Activated naive CD8-positive, alpha-beta T cell treated with anti-CD3 and anti-CD28 coated beads, Interleukin-2, amount 50 U/mL, for 16 hours (primary cell): ENCODE measurements around the gene RSPH1.
A peak's percentile ranks its signal among the peaks of the same experiment; 100 is the strongest.

ENCODE experiments used
- DNase-seq: peaks from one replicate; pipeline ENCODE4 v3.0.0-alpha.2; 2020; ENCODE audit warnings: low read depth, low spot score

Gene RSPH1

DNA sequence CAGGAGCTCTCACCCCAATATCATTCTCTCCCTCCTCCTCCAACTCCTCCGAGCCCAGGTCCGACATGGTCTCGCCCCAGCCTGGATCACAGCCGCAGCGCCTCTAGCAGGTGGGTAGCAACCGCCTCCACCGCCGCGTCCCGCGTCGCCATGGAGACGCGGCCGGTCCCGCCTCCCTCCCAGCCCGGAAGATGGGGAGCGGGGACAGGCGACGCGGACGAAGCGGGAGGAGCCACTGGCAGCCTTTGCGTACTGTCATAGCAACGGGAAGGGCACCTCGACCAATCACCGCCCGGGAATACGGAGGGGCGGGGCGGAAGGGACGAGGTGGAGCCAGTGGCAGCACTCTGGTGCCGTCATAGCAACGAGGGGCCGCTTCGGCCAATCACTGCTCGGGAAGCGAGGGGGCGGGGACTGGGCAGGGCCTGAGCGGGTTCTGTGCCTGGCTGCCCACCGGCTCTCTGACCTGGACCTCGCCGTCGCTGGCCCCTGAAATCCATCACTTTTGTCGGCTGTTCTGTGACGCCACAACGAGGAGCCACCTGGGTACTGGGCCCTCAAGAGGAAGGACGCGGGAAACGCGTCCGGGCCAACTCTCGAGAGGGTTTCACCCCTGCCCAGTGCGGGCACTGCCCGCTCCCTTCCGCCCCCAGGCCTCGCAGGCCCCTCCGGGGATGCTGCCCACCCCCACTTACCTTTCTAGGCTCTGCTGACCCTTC lies at the start of gene RSPH1:
TSS of gene RSPH1 (minus strand) at position 105 of the 719 bp plus-strand sequence. CDS start at position 67, 38 bp downstream.
- peak; percentile 99 for DNase-seq

DNA sequence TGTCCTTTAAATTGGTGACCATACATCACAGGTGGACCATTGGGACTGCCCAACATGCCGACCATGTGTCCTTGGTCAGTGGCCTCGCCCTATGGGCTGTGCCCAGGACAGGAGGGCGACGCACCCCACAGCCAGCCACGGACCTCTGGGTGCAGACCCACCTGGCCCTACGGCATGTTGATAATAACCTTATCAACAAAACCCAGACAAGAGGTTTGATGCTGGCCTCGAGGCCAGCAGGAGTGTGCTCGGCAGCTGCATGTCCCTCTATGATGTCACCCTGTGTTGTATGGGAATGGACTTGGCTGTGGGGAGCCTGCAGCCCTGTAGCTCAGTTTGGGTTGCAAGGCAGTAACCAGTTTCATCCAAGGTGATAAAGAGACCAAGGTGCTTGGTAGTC lies 49.7 kb upstream of the RSPH1 start:
- DNase-seq, result no peak

DNA sequence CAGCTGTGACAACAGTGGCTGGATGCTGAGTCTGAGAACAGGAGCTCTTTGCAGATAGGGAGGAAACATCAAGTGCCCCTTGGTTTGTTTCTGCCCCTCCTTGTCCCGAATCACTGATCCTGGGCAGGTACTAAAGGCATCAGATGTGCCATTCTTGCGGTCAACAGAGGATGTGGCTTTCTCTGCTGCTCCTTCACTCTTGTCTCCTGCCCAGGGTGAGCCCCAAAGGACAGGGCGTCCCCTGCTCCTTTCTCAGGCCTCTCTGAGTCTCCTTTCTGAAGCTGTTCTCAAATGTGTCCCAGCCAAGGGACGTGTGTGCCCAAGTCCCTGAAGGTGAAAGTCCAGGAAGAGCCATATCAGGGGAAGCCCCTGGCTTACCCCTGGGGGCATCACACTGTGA lies 49.3 kb upstream of the RSPH1 start:
- no peak for DNase-seq

DNA sequence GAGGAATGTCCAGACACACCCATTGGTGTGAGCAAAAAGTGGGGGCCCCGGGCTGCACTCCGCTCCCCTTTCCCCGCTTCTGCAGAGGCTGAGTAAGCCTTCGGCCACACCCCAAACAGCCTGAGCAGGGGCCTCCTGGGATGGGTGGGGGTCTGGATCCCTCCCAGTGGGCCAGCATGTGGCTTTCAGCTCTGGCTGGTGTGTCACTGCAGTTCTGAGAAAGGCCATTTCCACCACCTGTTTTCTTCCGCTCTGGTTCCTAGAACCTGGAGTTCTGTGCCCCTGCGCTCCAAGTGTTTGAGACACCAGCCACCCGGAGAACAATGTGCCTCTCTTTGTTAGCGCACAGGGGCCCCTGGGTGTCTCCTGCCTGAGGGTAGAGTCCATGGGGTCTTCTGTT lies 48.5 kb upstream of the RSPH1 start:
- no peak for DNase-seq

DNA sequence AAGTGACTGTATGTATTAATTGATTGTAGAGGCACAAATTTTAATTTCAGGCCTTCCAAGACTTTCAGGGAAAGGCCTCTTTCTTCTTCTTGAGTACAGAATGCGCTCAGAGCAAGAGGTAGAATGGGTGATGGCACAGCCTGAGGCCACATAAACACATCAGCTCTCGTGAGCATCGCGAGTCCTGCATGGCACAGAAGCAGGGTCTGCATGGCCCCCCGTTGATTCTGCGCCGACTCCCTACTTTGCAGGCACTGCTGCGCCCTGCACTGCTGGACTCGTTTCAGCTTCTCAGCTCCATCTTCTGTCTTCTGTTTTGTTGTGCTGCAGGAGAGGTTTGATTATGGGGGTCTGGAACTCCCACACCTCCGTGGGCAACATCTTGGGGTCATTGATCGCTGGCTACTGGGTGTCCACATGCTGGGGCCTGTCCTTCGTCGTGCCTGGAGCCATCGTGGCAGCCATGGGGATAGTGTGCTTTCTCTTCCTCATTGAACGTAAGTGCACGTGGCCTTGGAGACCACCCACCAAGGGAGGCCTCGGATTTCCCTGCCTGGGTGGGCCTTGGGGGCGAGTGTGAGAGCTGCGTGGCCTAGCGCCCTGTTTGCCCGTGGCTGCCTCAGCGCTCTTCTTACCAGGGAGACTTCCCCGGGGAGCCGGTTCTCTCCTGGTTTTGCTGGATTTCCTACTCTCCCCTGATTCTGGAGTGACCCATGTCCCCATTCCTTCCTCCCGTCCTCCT lies 47.3 kb upstream of the RSPH1 start:
- DNase-seq, result no peak

DNA sequence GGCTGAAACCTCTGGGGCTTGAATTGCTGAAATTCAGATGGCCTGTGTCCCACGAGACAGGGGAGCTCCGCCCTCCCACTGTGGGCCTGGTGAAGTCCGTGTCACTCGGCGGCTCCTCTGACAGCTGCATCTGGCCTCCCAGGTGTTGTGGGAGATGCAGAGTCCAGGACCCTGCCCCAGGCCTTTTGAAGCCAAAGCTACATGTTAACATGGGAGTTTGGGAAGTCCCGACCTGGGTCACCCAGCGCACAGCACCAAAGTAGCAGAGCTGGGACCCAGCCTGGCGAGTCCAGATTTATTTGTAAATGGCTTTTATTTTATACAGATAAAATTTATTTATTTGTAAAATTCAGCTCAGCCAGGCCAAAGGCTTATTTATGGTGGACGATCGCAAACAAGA lies 46.6 kb upstream of the RSPH1 start:
- no peak for DNase-seq

DNA sequence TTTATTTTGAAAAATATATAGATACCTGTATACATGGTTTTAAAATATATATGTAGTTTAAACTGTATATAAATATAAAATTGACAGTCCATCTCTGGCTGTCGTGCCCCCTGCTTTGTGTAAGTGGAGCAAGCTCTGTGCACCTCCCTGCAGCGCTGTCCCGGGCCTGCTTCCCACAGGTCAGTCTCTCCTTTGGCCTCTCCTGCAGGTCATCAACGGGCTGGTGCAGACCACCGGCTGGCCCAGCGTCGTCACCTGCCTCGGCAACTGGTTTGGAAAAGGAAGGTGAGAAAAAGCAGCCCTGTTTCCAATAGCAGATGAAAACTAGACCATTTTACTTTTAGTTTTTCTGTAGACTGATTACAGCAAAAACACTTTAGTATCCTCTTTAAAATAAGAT lies 46.2 kb upstream of the RSPH1 start:
- DNase-seq, result no peak

DNA sequence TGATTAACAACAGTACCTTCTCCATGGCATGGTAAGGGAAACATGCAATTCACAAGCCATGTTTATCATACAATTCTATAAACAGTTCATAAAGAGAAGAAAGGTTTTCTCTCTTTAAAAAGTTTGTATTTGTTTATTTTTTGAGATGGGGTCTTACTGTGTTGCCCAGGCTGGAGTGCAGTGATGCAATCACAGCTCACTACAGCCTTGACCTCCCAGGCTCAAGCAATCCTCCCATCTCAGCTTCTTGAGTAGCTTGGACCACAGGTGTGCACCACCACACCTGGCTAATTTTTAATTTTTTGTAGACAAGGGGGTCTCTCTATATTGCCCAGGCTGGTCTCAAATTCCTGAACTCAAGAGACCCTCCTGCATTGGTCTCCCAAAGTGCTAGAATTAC lies 45.6 kb upstream of the RSPH1 start:
- no peak for DNase-seq

DNA sequence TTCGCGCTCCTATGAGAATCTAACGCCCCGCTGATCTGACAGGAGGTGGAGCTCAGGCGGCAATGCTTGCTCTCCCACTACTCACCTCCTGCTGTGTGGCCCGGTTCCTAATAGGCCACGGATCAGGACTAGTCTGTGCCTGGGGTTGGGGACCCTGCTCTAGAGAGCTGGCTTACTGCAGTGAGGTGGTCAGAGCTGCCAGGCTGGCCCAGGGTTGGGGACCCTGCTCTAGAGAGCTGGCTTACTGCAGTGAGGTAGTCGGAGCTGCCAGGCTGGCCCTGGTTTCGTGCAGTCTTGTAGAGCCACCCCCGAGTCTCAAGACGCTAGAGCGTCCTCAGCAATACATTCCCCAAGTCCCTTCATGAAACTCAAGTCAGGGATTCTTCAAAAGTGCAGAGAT lies 45.1 kb upstream of the RSPH1 start:
- DNase-seq, result no peak

DNA sequence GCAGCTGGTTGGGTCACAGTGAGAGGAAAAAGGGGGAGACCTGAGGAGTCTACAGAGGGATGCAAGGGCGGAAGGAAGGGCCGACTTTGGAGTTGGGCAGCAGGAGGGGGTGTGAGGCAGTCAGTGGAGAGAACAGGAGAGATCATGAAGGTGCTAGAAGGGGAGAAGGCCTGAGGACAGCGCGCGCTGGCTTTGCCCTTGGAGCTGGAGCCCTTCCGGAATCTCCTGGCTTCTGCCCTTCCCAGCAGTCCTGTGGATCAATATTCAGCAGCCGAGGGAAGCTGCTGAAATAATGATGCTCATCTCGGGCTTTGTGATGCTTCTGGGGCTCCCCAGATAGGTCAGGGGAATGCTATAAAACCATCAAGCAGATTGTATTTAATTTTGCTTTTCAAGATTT lies 44.4 kb upstream of the RSPH1 start:
- DNase-seq, result no peak

DNA sequence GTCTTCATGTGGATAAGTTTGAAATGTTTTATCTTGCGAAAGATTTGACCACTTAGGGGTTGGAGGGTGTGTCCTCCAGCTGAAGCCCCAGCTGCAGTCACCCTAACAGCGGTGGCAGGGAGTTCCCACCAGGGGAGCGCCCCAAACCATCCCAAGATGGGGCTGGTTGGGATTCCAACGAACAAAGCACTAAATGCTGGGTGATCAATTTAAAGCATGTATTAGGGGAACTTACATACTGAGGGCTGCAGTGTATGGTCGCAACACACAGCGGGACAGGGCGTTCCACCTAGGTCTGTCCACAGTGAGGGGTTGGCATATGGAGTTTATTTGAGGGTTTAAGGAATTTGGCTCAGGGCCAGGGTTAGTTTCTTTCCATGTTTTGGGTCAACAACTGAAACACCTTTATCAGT lies 43.9 kb upstream of the RSPH1 start:
- no peak for DNase-seq

DNA sequence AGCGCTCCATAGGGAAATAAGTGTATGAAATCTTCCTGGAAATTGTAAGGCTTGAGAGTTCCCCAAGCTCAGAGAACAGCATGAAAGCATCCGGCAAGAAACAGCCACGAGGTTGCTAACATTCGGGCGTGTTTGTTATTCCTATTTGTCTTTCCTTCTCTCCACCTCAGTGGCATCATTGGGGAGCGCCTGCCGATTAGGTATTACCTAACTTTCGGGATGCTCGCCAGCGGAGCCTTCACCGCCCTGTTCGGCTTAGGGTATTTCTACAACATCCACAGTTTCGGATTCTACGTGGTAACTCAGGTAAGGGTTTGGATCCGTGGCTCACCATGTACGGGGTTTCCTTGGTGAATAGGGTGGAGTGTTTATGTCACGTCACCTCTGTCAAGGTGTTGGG lies 43.3 kb upstream of the RSPH1 start:
- no peak for DNase-seq

DNA sequence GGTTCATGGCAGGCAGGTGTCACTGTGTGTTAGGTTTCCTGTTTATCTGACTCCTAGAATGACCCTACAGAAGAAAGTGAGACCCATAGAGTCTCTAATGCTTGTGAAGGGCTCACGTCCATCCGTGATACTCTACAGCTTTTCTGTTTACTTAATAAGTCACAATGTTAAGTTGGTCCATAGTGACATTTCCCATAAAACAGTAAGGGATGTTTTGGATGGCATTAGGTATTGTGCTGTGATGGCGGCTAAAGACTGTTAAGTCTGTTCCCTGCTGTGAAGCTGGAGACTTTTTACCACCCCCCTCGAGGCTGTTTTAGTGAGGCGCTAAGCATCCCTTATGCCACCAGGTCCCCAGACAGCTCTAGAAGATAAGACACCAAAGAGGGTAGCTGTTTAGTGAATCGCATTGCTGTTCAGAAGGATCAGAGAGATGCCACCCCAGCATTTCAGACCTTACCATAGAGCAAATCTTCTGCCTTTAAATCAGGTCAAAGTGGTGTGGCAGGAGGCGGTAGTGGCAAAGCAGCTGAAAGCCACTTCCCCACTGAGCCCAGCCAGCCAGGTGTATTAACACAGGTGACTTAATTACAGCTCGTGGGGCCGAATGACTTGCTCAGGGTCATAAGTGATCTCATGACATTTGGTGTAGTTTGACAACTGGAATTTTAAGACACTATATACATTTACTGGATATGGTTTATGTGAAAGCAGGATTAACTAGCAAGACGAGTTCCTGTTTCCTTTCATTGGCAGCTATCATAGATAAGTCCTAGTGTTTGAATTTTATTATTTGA lies 42.7 kb upstream of the RSPH1 start:
- no peak for DNase-seq

DNA sequence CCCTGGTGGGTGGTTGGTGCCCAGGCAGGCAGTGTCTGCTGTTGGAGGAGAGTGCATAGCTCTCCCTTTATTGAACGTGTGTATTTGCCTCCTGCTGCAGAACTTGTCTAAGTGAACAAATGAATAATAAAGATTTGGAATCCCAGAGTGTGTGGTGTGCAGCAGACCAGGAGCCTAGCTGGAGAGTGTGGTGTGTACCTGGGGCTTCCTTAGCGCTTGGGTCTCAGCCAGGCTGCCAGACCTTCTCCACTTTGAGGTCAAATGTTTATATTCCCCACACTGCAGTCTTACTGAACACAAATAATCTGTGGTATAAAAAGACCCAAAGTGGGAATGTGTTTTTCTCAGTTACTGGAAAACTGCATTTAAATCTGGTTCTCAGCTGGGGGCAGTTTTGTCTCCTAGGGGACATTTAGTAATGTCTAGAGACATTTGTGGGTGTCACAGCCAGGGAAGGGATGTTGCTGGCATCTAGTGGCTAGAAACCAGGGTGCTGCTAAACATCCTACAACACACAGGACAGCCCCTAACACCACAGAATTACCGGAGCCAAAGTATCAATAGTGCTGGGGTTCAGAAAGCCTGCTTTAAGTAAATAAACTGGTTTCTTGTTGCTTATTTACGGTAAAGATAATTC lies 41.2 kb upstream of the RSPH1 start:
- no peak for DNase-seq

DNA sequence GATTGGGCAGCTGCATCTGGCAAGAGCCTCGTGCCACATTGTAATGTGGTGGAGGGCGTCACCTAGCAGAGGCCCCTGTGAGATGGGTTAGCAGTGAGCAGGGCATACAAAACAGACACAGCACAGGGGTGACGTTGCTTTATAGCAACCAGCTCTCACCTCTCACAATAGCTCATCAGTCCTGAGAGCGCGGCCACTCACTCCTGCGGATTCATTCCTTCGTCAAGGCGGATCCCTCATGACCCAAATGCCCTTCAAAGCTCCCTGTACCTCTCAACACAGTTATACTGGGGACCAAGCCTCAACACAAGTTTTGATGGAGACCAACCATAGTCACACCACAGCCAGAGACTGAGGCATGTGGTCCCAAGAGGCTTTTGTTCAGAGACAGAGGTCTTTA lies 40.6 kb upstream of the RSPH1 start:
- DNase-seq, result no peak

DNA sequence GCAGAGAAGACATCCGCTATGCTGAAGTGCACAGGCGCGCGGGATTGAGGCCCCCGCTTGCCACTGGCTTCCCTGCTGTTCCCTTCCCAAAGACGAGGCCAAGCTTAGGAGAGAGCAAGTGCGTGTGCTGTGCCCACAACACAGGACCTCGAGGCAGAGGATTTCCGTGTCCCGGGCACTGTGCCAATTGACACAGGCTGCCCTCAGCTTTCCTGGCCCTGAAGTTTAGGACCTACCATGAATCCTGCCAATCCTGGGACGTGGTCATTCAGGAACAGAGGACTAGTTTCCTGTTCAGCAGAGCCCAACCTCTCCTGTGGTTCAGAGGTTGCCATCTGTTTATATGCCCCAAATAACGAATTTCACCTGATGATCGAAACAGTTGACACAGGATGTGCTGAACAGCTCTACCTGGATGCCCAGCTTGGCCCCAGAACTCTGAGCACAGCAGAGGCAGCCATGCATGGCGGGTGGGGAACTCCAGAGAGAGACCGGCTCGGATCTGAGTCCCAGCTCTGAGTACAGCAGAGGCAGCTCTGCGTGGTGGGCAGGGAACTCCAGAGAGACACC lies 39.7 kb upstream of the RSPH1 start:
- DNase-seq, result no peak

DNA sequence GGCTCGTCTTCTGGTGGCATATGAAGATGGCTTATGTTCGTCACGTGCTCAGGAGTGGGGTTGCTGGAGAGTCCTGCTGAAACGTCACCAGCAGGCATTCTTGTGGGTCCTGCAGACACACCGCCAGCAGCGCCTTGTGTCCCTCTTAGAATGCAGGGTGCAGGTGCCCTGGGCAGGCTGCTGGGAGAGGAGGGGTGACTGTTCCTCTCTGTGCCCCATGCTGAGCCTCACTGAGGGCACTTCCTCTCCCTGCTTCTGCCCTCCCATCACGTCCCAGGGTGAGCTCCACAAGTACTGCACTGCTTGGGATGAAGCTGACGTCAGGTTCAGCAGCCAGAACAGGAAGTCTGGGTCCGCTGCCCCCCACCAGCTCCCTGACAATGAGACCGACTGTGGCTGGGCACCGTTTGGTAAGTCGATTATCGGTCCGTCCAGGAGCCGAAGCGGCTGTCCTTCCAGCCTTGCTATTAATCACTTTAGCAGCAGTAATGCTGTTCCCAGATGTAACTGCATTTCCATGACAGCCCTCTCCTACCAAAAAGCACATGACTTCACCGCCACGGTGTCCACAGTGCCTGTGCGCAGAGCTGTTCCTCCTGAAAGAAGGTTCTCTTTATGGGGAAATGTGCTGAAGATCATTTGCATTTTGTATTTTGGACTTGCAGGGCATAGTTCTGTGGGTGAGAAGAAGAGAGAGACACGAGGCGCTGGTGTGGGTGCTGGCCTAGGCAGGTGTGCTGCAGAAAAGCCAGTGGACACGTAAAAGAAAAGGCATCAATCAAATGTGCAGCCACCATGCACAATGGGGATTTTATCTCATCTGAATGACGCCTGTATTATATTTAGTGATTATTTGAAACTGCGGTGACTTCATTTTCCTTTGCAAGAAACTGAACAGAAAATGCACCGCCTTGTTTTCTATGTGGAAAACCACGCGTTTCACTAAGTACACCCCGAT lies 38.7 kb upstream of the RSPH1 start:
- DNase-seq, result no peak

DNA sequence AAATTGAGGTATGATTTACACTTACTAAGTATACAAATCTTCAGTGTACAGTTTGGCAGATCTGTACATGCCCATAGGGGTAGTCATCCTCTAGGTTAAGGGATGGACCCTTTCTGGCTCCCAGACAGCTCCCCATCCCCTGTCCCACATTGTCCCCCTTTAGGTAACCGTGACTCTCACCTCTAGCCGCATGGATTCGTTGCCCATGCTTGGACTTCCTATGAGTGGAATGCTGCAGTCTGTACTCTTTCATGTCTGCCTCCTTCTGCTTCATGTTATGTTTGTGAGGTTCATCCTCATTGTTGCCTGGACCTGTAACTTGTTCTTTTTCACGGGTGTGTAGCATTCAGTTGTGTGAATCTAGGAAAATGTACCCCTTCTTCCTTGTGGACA lies 37.9 kb upstream of the RSPH1 start:
- no peak for DNase-seq

DNA sequence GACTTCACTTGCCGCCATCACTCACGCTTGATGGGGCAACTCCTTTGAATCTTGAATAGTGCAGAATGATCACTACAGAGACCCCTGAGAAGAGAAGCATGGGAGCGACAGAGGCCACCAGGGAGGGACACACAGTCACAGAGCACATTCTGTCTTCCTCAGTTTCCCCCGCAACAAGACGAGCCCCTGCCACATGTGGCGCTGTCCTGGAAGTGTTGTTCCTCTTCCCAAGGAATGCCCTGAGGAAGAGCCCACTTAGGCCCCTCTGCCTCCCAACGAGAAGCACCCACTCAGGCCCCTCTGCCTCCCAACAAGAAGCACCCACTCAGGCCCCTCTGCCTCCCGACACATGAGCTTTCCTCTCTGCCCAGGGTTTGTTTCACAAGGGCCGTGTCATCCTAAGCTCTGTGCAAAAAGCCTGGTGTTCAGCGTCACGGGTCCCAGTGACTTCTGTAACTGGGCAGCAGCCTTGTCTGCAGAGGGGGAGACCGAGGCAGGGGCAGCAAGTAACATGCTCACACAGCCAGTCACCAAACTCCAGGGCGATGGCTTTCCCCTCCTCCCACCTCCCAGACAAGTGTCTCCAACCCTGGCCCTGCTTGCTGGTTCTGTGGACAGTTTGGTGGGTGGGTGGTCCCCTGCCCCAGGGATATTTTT lies 37.4 kb upstream of the RSPH1 start:
- DNase-seq, result no peak
